Mesodermal cell (in vitro differentiated cells): Measurements from ENCODE around the gene ZNRF3.
"Not testable (repeated sequence)": the region's sequence is repeated elsewhere in the genome, so short reads cannot be mapped to it uniquely, and the experiment has no call there.

Source experiments
- H3K27ac ChIP-seq: 2 replicates; pipeline ENCODE4 v1.7.0; 2013; ENCODE audit warnings: mild to moderate bottlenecking, low read depth, low read length, moderate library complexity; ENCODE audit not compliant: severe bottlenecking
- H3K36me3 ChIP-seq: 2 replicates; pipeline ENCODE4 v1.7.1; 2013; ENCODE audit warnings: mild to moderate bottlenecking, low read length, moderate library complexity; ENCODE audit not compliant: control insufficient read depth, insufficient read depth
- H3K4me1 ChIP-seq: one replicate; pipeline ENCODE4 v1.7.1; 2013; ENCODE audit warnings: mild to moderate bottlenecking, low read length; ENCODE audit not compliant: insufficient read depth, control insufficient read depth, poor library complexity, severe bottlenecking
- H3K4me3 ChIP-seq: 2 replicates; pipeline ENCODE4 v1.7.0; 2013; ENCODE audit warnings: low read length, control low read depth, mild to moderate bottlenecking; ENCODE audit not compliant: insufficient read depth, poor library complexity, severe bottlenecking; ENCODE audit errors: extremely low read depth
- H3K9me3 ChIP-seq: 2 replicates; pipeline ENCODE4 v1.7.1; 2013; ENCODE audit warnings: mild to moderate bottlenecking, low read length, moderate library complexity; ENCODE audit not compliant: control insufficient read depth
- WGBS, 2 experiments: methylation state at CpG; one replicate each; pipeline ENCODE4 v1.1.5; 2013; ENCODE audit warnings: missing lambda C conversion rate in 2 of 2; ENCODE audit not compliant: insufficient coverage in 2 of 2; 5-methylcytosine and 5-hydroxymethylcytosine counted together

The ZNRF3 gene

DNA sequence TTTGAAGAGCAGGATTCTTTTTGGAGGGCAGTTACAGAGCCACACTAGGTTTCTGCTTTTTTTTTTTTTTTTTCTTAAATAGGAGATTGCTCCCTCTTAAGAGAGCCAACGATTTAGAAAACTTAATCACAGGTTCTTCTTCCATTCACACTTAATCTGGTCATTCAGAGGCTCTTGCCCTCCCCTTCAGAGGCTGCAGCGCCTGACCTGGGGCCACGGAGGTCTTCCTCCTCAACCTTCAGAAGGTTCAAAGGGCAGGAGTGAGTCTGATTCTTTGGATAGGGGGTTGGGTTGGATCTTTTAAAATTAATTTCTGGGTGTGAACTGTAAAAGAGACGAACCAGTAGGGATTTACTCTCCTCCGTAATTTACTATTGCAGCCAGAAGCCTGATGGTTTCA lies 57.1 kb downstream of the ZNRF3 start:
- Histone ChIP-seq H3K9me3 (no peaks in the 10 kb centered on the region), H3K27ac (peak overlapping the region; percentile 57), H3K4me1 (peaks cover 16% of the 10 kb centered on the region), H3K4me3 (no peak overlapping the region), H3K36me3 (no peaks in the 10 kb centered on the region)
- 20 to 50% methylated on average over 1 of the region's 5 CpGs for WGBS, 2 experiments

DNA sequence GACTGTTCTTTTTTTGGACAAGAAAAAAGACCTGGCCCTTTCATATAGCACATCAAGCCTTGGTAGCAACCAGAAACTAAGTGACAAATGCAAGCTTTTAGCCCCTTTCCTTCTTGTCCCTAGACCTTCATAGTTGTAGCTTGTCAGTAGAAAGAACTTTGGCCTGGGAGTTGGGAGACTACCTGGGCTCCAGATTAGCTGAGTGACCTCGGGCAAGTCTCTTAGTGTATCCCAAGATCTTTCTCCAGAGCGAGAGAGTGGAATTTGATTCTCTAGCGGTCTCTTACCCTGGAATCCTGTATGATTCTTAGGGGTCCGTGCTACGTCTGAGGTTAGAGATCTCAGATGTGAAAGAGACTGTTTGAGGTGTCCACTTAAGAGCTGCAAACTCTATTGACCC lies 59.0 kb downstream of the ZNRF3 start:
- Histone ChIP-seq H3K4me1 (peaks cover 16% of the 10 kb centered on the region), H3K36me3 (no peaks in the 10 kb centered on the region), H3K27ac (peak overlapping the region; percentile 57), H3K9me3 (peaks cover 11% of the 10 kb centered on the region), H3K4me3 (no peak overlapping the region)
- WGBS, 2 experiments: 85 to 90% methylated on average over 4 to 5 of the region's 5 CpGs

DNA sequence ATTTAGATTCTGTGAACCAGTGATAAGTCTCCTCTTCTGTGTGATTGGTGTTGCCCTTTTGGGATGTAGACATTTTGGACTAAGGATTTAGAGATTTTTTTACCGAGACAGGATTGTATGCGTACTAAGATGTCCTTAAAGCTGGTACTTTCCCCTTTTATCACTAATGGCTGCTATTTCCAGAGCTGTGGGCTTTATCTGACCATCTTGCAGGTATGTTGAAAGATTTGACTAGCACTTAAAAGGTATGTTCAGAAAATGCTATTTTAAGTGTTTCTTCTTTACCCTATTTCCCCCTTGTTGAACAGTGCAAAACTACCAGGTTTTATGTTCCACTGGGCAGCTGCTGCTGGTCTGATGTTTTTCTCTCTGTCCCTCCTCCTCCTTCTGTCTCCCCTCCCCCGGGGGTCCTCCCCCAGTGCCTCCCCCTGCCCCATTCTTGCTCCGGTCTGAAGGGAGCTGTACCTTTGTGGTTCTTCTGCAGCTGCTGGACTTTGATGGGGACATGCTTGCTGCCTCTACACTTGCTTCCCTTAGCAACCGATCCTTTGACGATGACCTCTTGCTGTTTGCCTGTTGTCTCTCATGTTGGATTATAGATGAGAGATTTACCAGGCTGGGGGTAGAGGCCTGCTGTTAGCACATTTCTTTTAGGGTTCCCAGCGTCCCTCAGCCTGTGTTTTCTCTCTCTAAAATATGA lies 59.6 kb downstream of the ZNRF3 start:
- peaks cover 11% of the 10 kb centered on the region for H3K9me3 ChIP-seq
- peaks cover 16% of the 10 kb centered on the region for H3K4me1 ChIP-seq
- WGBS, 2 experiments: 58 to 59% methylated on average over 4 to 6 of the region's 7 CpGs
- no peaks in the 10 kb centered on the region for H3K36me3 ChIP-seq
- H3K27ac ChIP-seq: peak overlapping the region; percentile 57
- no peak overlapping the region for H3K4me3 ChIP-seq

DNA sequence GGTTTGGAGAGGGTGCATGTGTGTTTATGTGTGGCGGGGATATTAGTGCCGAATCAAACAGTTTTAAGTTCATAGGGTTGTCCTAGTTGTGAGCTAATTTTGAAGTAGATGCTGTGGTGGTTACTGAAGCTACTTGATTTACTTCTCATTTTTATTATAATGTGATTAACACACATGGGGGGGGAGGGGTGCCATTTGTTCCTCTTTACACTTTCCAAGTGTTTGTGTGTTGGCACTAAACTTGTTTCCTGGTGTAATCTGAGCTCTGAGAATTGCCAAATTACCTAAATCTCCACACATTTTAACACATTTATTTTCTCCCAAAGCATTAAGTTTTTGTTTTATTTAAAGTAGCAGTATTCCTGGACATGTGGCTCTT lies 60.1 kb downstream of the ZNRF3 start:
- peak overlapping the region; percentile 57 for H3K27ac ChIP-seq
- H3K36me3 ChIP-seq: no peaks in the 10 kb centered on the region
- H3K4me3 ChIP-seq: no peak overlapping the region
- no CpG with 5 or more reads among the region's 2 CpGs for WGBS, 2 experiments
- H3K4me1 ChIP-seq: peaks cover 16% of the 10 kb centered on the region
- H3K9me3 ChIP-seq: peaks cover 11% of the 10 kb centered on the region

DNA sequence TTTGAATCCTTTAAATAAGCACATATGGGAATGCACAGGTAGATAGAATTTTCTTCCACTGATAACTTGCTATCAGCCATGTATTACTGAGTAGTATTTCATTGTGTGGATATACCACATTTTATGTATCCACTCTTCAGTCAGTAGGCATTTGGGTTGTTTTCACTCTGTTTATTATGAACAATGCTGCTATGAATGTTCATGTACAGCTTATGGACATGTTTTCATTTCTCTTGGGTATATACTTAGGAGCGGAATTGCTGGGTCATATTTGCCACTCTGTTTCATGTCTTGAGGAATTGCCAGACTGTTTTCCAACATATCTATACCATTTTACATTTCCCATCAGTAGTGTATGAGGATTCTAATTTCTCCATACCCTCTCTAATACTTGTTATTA lies 63.8 kb downstream of the ZNRF3 start:
- Histone ChIP-seq H3K4me3 (no peak overlapping the region), H3K4me1 (peaks cover 13% of the 10 kb centered on the region), H3K9me3 (peaks cover 11% of the 10 kb centered on the region), H3K36me3 (no peaks in the 10 kb centered on the region), H3K27ac (no peak overlapping the region)
- no CpG with 5 or more reads among the region's 1 CpG for WGBS, 2 experiments

DNA sequence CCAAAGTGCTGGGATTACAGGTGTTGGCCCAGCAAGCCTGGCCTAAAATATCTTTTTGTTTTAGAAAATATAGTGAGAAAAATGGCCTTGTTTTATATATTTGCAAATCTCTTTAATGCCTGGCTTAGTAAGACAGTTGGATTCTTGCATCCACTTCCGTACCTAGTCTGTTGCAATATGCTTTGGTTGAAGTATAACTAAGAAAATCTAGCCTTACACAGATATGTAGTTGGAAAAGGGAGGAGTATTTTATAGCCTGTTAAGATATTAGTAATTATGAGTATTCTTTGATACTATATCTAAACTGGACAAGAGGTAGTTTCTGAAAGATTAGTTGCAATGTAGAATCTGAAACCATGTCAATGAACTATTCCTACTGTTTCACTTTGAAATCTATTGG lies 65.1 kb downstream of the ZNRF3 start:
- peaks cover 11% of the 10 kb centered on the region for H3K9me3 ChIP-seq
- peaks cover 20% of the 10 kb centered on the region for H3K4me1 ChIP-seq
- no peak overlapping the region for H3K4me3 ChIP-seq
- H3K27ac ChIP-seq: no peak overlapping the region
- no peaks in the 10 kb centered on the region for H3K36me3 ChIP-seq
- WGBS, 2 experiments: no CpG with 5 or more reads among the region's 1 CpG

DNA sequence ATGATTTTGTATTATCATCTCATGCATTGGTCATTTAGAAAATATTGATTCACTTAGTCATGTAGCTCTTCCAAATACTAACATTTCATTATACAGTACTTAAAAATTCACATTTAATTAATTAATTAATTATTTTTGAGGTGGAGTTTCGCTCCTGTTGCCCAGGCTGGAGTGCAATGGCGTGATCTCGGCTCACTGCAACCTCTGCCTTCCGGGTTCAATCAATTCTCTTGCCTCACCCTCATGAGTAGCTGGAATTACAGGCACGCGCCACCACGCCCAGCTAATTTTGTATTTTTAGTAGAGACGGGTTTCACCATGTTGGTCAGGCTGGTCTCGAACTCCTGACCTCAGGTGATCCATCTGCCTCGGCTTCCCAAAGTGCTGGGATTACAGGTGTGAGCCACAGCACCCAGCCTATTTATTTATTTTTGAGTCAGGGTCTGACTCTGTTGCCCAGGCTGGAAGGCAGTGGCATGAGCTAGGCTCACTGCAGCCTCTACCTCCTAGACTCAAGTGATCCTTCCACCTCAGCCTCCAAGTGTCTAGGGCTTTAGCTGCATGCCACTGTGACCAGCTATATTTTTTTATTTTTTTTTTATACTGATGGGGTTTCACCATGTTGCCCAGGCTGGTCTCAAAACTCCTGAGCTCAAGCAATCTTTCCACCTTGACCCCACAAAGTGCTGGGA lies 65.6 kb downstream of the ZNRF3 start:
- H3K27ac ChIP-seq, H3K4me3 ChIP-seq, H3K36me3 ChIP-seq: not testable (repeated sequence)
- Histone ChIP-seq H3K4me1 (peaks cover 24% of the 10 kb centered on the region), H3K9me3 (peaks cover 11% of the 10 kb centered on the region)
- 97 to 98% methylated on average over 6 to 9 of the region's 10 CpGs for WGBS, 2 experiments

DNA sequence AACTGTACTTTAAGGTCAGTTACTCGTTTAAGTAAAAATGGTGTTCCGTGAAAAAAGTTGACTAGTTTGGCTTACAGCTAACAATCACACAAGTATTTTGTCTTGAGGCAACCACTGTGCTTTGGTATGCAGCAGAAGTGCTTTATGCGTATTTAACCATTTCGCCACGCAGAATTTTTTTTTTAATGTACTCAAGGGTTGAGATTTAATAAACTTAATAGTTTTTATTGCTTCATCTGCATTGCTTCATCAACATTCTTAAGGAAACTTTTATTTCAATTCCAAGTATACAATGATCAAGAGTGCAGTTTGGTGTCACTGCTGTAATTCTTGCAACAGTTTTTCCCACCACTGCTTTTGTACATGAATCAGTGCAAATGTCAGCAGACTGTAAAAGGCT lies 66.4 kb downstream of the ZNRF3 start:
- Histone ChIP-seq H3K27ac (no peak overlapping the region), H3K36me3 (no peaks in the 10 kb centered on the region), H3K9me3 (peaks cover 11% of the 10 kb centered on the region), H3K4me1 (peaks cover 27% of the 10 kb centered on the region), H3K4me3 (no peak overlapping the region)
- WGBS, 2 experiments: 93% methylated on average over 2 of the region's 5 CpGs; no CpG with 5 or more reads in 1 of the 2 experiments

DNA sequence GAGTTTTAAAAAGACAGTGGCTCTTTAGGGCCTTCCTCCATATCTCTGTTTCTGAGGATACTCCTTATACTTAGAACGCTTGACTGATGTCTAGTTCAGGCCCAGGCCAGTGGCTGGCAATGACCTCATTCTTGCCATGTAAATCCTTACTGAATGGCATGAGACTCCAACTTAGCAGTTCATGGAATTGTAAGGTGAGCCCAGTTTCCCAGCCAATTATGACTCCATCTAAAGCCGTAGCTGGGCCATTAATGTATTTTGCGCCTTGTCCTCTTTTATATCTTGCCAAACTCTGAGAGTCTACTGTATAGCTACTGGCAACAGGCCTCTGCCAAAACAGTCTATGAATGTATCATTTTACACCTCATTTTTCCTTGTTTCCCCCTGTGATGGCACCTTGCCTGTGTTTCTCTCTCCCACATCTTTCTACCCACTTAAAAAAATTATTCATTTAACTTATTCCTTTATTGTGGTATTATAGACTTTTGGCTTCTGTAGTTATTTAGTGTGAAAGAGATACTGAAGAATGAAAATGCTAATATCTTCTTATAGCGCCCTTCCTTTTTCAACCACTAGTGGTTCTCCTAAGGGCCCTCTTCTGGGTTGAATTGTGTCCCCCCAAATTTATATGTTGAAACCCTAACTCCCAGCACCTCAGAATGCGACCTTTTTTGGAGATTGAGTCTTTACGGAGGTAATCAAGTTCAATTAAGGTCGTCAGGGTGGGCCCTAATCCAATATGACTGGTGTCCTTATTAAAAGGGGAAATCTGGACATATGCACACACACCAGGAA lies 67.4 kb downstream of the ZNRF3 start:
- peaks cover 28% of the 10 kb centered on the region for H3K4me1 ChIP-seq
- H3K9me3 ChIP-seq: peaks cover 11% of the 10 kb centered on the region
- H3K36me3 ChIP-seq: no peaks in the 10 kb centered on the region
- WGBS, 2 experiments: 94 to 96% methylated on average over 5 to 7 of the region's 7 CpGs
- H3K4me3 ChIP-seq: no peak overlapping the region
- H3K27ac ChIP-seq: no peak overlapping the region

DNA sequence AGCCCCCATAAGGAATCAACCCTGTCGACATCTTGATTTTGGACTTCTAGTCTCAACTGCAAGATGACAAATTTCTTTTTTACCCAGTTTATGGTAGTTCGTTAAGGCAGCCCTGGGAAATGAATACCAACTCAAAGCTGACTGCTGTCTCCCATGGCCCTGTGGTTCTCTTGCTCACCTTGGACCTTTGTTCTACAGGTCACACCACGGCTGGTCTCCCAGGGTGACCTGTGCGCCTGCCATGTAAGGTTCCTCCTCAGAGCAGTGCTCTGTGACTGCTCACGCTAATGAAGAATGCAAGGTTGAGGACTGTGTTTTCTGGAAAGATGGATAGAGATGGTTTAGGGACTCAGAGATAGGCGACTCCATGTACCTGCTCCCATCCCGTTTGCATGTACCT lies 68.2 kb downstream of the ZNRF3 start:
- WGBS, 2 experiments: 98% methylated on average over 6 to 7 of the region's 7 CpGs
- H3K27ac ChIP-seq: no peak overlapping the region

More for the DNA sequence above, 68.2 kb downstream of the ZNRF3 start:
- Histone ChIP-seq H3K36me3 (no peaks in the 10 kb centered on the region), H3K4me1 (peaks cover 34% of the 10 kb centered on the region), H3K4me3 (no peak overlapping the region), H3K9me3 (peaks cover 7% of the 10 kb centered on the region)
